Mucosa of descending colon (tissue), 3 donors: ENCODE measurements around the gene TAAR8. TPM values are rescaled to one million over a fixed set of nuclear protein-coding genes. Genes with fewer than 3 reads are reported as not detected.

Experiments used
- ATAC-seq: fragments of 200-7000 bp; cut with Tn5 transposase; one replicate; pipeline ENCODE4 v1.9.1; 2020; ENCODE audit warnings: mild to moderate bottlenecking, moderate library complexity
- DNase-seq, 3 donors: peaks; one replicate each; pipeline ENCODE4 v3.0.0-alpha.2; 2020
- H3K36me3 ChIP-seq: fragments of 200-600 bp; one replicate; pipeline ENCODE4 v1.8.0; 2021; ENCODE audit warnings: low read depth, mild to moderate bottlenecking
- H3K4me1 ChIP-seq: fragments of 200-600 bp; one replicate; pipeline ENCODE4 v1.8.0; 2021; ENCODE audit warnings: low read depth, mild to moderate bottlenecking
- H3K4me3 ChIP-seq: fragments of 200-600 bp; one replicate; pipeline ENCODE4 v1.8.0; 2021; ENCODE audit warnings: mild to moderate bottlenecking
- H3K9me3 ChIP-seq: fragments of 200-600 bp; one replicate; pipeline ENCODE4 v1.8.0; 2021; ENCODE audit warnings: mild to moderate bottlenecking
- CTCF ChIP-seq: fragments of 200-600 bp; IDR thresholded peaks from one replicate; pipeline ENCODE4 v1.8.0; 2022; ENCODE audit warnings: antibody characterized with exemption, mild to moderate bottlenecking
- intact Hi-C, 2 donors: fragments of 100-400 bp; cut with DNase I in 1 of 2; cut with micrococcal nuclease in 1 of 2; formaldehyde crosslinking; loops; one replicate each; pipeline versions ENCODE4 v1.11.0 to v1.11.1; 2022; cut with DNase I, micrococcal nuclease
- total RNA-seq, 3 donors: library from RNA; stranded (reverse); fragmentation: NEBNext Ultra II Directional in 2 of 3; extraction: Animal tissue kit (Norgen Biotek cat#: 25700) in 2 of 3; gene quantifications; one replicate each; pipeline versions ENCODE4 v1.2.1 to v1.2.4, GENCODE V29; 2021 to 2023
- donor health status: DM: no; HTN: no; CAD: no; lungs with moderate emphysema.
- donor health status: DM: no; HTN: no; CAD: no.
- donor health status: DM: no; HTN: yes; CAD: no.

TAAR8 gene
- total RNA-seq, 3 donors from 2014 or later, result not detected

DNA sequence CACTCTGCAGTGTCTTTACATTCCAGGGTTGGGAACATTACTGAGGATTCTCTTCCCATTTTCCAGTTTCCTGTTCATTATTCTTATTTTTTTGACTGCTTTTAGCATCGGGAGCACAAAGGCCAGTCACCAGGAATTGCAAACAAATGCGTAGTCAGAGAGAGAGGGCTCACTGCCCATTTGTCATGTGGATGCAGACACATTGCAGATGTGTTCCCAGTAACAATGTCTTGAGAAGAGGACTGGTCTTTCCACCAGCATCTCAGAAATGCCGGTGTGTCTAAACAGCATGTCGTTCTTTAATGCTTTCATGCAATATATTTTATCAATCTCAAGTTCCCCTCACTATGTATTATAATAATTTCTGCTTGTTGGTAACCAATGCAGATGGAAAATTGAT lies 16.7 kb downstream of the TAAR8 start:
- Histone ChIP-seq H3K4me3 (no peak overlapping the region), H3K4me1 (no peaks in the 10 kb centered on the region), H3K36me3 (no peaks in the 10 kb centered on the region), H3K9me3 (no peaks in the 10 kb centered on the region)
- DNase-seq (no peak), ATAC-seq (no peak)
- no peak for TF ChIP-seq CTCF
- intact Hi-C loops, result no loop called here

DNA sequence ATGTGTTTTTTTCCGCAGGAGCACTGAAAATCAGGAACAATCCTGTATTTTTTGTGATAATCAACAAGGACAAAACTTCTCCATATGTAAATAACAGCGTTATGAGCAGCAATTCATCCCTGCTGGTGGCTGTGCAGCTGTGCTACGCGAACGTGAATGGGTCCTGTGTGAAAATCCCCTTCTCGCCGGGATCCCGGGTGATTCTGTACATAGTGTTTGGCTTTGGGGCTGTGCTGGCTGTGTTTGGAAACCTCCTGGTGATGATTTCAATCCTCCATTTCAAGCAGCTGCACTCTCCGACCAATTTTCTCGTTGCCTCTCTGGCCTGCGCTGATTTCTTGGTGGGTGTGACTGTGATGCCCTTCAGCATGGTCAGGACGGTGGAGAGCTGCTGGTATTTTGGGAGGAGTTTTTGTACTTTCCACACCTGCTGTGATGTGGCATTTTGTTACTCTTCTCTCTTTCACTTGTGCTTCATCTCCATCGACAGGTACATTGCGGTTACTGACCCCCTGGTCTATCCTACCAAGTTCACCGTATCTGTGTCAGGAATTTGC lies 17.8 kb downstream of the TAAR8 start, which contains the start of gene TAAR6:
TSS of gene TAAR6 (plus strand) at position 102 of the 557 bp plus-strand sequence. CDS start at position 102, 0 bp downstream.
- ATAC-seq (no peak), DNase-seq (no peak)
- no peaks in the 10 kb centered on the region for H3K36me3 ChIP-seq
- H3K4me1 ChIP-seq, result no peaks in the 10 kb centered on the region
- H3K9me3 ChIP-seq, result no peaks in the 10 kb centered on the region
- no peak for TF ChIP-seq CTCF
- intact Hi-C loops, result no loop called here
- H3K4me3 ChIP-seq, result no peak within 1 kb of the TSS

- TF ChIP-seq CTCF, result no peak
- intact Hi-C loops, result no loop called here
- ATAC-seq (no peak), DNase-seq (no peak)
- Histone ChIP-seq H3K36me3 (no peaks in the 10 kb centered on the region), H3K9me3 (no peaks in the 10 kb centered on the region), H3K4me3 (no peak overlapping the region), H3K4me1 (no peaks in the 10 kb centered on the region)
Measured at GRCh38 chr6:132571774-132572173, 19.3 kb downstream of the TAAR8 start.

DNA sequence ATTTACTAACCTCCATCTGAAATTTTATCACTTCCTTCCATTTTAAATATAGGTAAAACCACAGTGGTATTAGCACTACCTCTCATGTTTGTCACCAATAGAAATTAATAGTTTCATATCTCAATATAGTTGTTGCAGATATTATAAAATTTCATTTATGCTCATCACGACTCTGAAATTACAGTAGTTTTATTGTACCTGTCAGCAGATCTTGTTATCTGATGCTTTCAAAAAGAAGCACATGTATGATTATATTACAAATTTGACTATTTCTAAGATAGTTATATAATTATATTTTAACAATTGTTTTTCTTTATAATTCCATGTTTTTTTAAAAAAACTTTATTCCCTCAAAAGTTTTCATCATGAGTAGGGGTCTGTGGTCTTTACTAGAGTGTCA lies 32.2 kb downstream of the TAAR8 start:
- no peaks in the 10 kb centered on the region for H3K9me3 ChIP-seq

DNA sequence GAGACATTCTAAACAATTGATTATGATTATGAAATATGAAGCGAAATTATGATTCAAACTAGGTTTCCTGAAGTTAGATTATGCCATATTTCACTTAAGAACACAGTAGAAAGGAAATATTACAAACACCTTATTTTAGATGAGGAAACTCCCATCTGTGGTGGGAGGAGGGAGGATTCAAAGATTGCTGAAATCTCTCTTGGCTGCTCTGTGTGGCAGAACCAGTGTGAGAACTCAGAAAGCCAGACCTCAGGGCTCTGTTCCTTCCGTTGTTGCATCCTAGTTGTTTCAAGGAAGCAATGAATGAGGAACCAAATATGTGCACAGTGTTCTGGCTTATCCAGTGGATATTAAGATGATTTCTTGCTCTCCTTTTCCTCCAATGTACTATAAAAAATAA lies 35.0 kb downstream of the TAAR8 start:
- Histone ChIP-seq H3K4me3 (no peak overlapping the region), H3K4me1 (no peaks in the 10 kb centered on the region), H3K9me3 (no peaks in the 10 kb centered on the region), H3K36me3 (no peaks in the 10 kb centered on the region)
- TF ChIP-seq CTCF, result no peak
- no peak for DNase-seq
- ATAC-seq, result no peak
- intact Hi-C loops, result no loop called here

More for the DNA sequence above, 32.2 kb downstream of the TAAR8 start:
- no peaks in the 10 kb centered on the region for H3K4me1 ChIP-seq
- no peaks in the 10 kb centered on the region for H3K36me3 ChIP-seq
- DNase-seq, result no peak
- TF ChIP-seq CTCF, result no peak
- no peak for ATAC-seq
- intact Hi-C loops, result no loop called here
- H3K4me3 ChIP-seq, result no peak overlapping the region

DNA sequence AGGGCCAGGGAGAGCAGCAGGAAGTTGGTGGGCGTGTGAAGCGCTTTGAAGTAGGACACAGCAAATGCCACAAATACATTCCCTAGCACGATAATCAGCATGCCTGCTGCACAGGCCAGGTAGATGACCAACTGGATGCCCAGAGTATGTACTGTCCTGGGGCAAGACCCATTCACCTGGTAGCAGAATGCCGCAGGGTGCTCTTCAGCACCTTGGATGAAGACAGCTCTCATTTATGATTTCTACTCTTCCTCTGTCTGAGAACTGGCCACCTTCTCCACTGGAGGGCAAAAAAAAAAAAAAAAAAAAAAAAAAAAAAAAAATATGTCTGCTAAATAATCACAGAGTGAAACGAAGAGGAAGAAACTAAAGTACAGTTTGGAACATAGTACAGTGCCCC lies 37.0 kb downstream of the TAAR8 start, which contains the start of gene TAAR5:
TSS of gene TAAR5 (minus strand) at position 288 of the 400 bp plus-strand sequence. CDS start at position 233, 55 bp downstream.
- Histone ChIP-seq H3K36me3 (no peaks in the 10 kb centered on the region), H3K9me3 (no peaks in the 10 kb centered on the region), H3K4me3 (no peak within 1 kb of the TSS), H3K4me1 (no peaks in the 10 kb centered on the region)
- TF ChIP-seq CTCF, result no peak
- no peak for DNase-seq
- intact Hi-C loops, result no loop called here
- ATAC-seq, result no peak
